GM12872 (cell line): ENCODE data around the gene ZNF10.

Experiments
- TF ChIP-seq, protein P1 (sequence below): IDR thresholded peaks from 3 replicates; pipeline ENCODE4 v1.5.1; 2011; ENCODE audit warnings: low read depth, mild to moderate bottlenecking, low read length, moderate library complexity; ENCODE audit not compliant: insufficient read depth

Gene ZNF10

DNA sequence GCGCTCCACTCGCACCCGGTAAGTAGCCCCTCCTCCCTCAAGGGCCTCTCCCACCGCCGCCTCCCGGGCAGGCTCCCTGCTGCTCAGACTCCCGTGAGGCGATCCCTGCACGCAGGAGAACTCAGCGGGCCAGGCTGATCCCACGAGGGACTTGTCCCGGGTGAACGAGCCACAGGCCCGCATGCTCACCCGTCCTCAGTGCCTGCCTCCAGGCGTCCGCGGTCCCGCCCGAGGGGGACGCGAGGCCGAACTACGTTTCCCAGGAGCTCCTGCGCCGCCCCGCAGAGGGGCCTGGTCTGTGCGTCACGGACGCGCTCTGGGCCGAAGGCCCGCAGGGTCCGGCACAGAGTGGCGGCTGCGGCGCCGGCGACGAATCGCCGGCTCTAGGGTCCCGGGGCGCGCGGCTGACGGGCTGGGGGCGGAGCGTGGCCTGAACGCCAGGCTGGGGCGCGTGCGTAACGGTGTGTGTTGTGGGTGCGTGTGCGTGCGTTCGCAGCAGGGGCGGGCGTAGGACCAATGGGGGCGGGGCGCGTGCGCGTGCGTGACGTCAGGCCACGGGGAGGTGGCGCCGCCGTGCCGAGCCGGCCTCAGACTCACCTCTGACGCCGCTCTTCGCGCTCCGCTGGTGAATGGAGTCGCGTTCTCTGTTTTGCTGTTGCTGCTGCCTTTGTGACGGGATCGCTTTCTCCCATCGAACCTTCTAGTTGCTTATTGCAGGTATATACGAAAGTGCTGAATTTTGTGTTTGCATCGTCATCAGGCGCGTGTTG, at the start of gene ZNF10, which contains the start of gene ZNF891:
TSS of gene ZNF10 (plus strand) at position 590 of the 770 bp plus-strand sequence. CDS start 13,866 bp downstream, outside the sequence.
TSS of gene ZNF891 (minus strand) at position 237 of the 770 bp plus-strand sequence. CDS start 8,356 bp downstream, outside the sequence.
- TF ChIP-seq, protein P1, sequence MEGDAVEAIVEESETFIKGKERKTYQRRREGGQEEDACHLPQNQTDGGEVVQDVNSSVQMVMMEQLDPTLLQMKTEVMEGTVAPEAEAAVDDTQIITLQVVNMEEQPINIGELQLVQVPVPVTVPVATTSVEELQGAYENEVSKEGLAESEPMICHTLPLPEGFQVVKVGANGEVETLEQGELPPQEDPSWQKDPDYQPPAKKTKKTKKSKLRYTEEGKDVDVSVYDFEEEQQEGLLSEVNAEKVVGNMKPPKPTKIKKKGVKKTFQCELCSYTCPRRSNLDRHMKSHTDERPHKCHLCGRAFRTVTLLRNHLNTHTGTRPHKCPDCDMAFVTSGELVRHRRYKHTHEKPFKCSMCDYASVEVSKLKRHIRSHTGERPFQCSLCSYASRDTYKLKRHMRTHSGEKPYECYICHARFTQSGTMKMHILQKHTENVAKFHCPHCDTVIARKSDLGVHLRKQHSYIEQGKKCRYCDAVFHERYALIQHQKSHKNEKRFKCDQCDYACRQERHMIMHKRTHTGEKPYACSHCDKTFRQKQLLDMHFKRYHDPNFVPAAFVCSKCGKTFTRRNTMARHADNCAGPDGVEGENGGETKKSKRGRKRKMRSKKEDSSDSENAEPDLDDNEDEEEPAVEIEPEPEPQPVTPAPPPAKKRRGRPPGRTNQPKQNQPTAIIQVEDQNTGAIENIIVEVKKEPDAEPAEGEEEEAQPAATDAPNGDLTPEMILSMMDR, result no peak

DNA sequence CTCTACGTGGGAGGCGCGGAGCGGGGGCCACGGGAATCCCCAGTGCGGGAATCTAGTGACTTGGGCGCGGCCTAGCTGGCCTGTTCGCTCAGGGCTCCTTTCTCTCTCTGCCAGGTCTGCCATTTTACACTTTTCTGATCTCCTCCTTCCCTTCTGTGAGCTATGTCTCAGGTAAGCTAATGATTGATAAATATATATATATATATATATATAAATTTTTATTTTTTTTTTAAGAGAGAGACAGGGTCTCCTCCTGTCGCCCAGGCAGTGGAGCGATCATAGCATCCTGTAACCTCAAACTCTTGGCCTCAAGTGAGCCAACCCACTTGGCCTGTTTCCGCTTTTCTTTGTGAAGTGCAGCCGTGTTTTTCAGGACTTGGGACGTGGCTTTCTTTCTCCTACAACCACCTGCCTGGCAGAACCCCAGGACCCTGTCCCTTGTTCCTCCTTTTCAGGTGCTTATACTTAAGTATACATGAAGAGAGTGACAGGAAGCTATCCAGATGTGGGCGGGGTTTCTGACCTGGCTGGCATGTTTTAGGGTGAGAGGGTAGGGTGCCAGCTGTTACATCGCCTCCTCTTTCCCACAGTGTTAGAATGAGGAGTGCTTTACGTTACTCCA, 49.2 kb upstream of the ZNF10 start:
- TF ChIP-seq, protein P1, result no peak

DNA sequence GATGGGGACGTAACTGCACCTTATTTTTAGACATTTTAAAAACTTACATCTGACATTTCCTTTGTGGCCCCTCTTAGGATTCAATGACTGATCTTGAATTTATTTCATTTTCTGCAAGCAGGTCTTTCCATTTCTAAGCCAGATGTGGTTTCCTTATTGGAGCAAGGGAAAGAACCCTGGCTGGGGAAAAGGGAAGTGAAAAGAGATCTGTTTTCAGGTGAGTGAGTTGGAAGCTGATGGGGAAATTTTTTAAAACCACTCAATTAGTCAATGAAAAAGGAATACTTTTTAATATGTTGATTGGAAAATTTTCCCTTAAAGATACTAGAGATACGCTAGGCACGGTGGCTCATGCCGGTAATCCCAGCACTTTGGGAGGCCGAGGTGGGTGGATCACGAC, 47.1 kb upstream of the ZNF10 start:
- TF ChIP-seq, protein P1, result no peak

DNA sequence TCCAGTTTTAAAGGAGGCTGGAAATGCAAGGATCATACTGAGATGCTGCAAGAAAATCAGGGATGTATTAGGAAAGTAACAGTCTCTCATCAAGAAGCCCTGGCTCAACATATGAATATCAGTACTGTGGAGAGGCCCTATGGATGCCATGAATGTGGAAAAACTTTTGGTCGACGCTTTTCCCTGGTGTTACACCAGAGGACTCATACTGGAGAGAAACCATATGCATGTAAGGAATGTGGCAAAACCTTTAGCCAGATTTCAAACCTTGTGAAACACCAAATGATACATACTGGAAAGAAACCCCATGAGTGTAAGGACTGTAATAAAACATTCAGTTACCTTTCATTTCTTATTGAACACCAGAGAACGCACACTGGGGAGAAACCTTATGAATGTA, 24.8 kb upstream of the ZNF10 start:
- TF ChIP-seq, protein P1, result no peak

DNA sequence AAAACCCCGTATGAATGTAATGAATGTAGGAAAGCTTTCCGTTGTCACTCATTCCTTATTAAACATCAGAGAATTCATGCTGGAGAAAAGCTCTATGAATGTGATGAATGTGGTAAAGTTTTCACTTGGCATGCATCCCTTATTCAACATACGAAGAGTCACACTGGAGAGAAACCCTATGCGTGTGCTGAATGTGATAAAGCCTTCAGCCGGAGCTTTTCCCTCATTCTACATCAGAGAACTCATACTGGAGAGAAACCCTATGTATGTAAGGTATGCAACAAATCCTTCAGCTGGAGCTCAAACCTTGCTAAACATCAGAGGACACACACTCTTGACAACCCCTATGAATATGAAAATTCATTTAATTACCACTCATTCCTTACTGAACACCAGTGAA, 24.2 kb upstream of the ZNF10 start:
- TF ChIP-seq, protein P1, result no peak

DNA sequence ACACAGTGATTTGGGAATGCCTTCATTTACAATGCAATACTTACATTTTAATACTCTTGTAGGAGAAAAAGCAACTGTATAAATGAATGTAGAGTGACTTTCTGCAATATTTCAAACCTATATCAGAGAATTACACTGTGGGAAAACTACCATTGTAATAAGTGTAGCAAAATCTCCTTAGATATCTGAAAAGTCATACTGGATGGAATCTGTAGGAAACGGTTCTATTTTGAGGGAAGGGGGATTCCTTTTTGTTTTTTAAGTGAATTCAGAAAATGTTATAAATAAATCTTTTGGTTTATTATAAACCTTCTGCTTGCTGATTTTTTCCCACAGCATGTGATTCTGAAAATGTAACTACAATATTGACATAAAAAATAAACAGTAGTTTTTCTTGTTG, 23.3 kb upstream of the ZNF10 start:
- TF ChIP-seq, protein P1, result no peak

DNA sequence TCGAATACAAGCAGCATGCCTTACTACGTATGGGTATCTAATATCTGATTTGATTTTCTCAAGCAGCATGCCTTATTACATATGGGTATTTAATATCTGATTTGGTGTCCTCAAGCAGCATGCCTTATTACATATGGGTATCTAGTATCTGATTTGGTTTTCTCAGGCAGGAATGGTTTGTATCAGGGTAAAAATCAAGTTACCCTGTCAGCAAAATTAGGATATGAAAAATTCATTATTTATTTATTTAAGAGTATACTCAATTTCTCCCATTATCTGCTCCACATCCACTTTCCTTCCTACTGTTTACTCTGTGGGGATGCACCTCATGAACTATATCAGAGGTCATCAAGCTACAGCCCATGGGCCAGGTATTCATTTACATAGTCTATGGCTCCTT, 22.3 kb upstream of the ZNF10 start:
- TF ChIP-seq, protein P1, result no peak
